COLO829 (cell line): ENCODE measurements around the gene MRGPRF.

Experiments used
- DNase-seq: peaks from one replicate; pipeline ENCODE4 v3.0.0; 2012; ENCODE audit warnings: low spot score

MRGPRF gene

GRCh38 chr11:69013009-69013951 is at the start of gene MRGPRF:
TSS of gene MRGPRF (minus strand) at chr11:69013246. CDS start at chr11:69009901, 3,345 bp downstream.
- DNase-seq: no peak

- DNase-seq: no peak
Measured at GRCh38 chr11:69062169-69062855, 49.3 kb upstream of the MRGPRF start.

GRCh38 chr11:69061713-69062053 is 48.6 kb upstream of the MRGPRF start:
- no peak for DNase-seq

GRCh38 chr11:69060806-69061712 is 48.0 kb upstream of the MRGPRF start:
- DNase-seq: no peak

- DNase-seq: no peak
Measured at GRCh38 chr11:69059985-69060384, 46.9 kb upstream of the MRGPRF start.

- DNase-seq: no peak
Measured at GRCh38 chr11:69059429-69059828, 46.4 kb upstream of the MRGPRF start.

- no peak for DNase-seq
Measured at GRCh38 chr11:69058511-69059270, 45.6 kb upstream of the MRGPRF start.

- DNase-seq: no peak
Measured at GRCh38 chr11:69057801-69058200, 44.8 kb upstream of the MRGPRF start.

GRCh38 chr11:69057236-69057635 is 44.2 kb upstream of the MRGPRF start:
- no peak for DNase-seq

- DNase-seq: peak; percentile 27
Measured at GRCh38 chr11:69055598-69056516, 42.8 kb upstream of the MRGPRF start.

- DNase-seq: no peak
Measured at GRCh38 chr11:69055212-69055586, 42.2 kb upstream of the MRGPRF start.

GRCh38 chr11:69054397-69055211 is 41.6 kb upstream of the MRGPRF start:
- DNase-seq: no peak

- DNase-seq: no peak
Measured at GRCh38 chr11:69053546-69054396, 40.7 kb upstream of the MRGPRF start.

- DNase-seq: no peak
Measured at GRCh38 chr11:69053169-69053477, 40.1 kb upstream of the MRGPRF start.

- DNase-seq: peak; percentile 40
Measured at GRCh38 chr11:69052343-69053168, 39.5 kb upstream of the MRGPRF start.

- DNase-seq: no peak
Measured at GRCh38 chr11:69051381-69052342, 38.6 kb upstream of the MRGPRF start.
